Right ventricle myocardium superior (tissue), 1 donor: ENCODE measurements around the gene CACNA1C. TPM values are rescaled to one million over a fixed set of nuclear protein-coding genes. Genes with fewer than 3 reads are reported as not detected.
"Not testable (repeated sequence)": the region's sequence is repeated elsewhere in the genome, so short reads cannot be mapped to it uniquely, and the experiment has no call there.

Experiments used
- ATAC-seq: fragments of 200-7000 bp; cut with Tn5 transposase; one replicate; pipeline ENCODE4 v1.9.1; 2020; ENCODE audit warnings: mild to moderate bottlenecking; ENCODE audit not compliant: poor library complexity
- DNase-seq: peaks from one replicate; pipeline ENCODE4 v3.0.0-alpha.2; 2020
- intact Hi-C: fragments of 100-400 bp; cut with DNase I; formaldehyde crosslinking; loops from one replicate; pipeline ENCODE4 v1.11.2; 2022
- total RNA-seq: library from RNA; stranded (reverse); fragmentation: NEBNext Ultra II Directional; extraction: Animal tissue kit (Norgen Biotek cat#: 25700); gene quantifications from one replicate; pipeline ENCODE4 v1.2.1, GENCODE V29; 2021
- donor health status: DM: no; HTN: yes; CAD: no; lungs with severe emphysema.

Gene CACNA1C
- total RNA-seq, 1 donor from 2014 or later = 151 TPM

DNA sequence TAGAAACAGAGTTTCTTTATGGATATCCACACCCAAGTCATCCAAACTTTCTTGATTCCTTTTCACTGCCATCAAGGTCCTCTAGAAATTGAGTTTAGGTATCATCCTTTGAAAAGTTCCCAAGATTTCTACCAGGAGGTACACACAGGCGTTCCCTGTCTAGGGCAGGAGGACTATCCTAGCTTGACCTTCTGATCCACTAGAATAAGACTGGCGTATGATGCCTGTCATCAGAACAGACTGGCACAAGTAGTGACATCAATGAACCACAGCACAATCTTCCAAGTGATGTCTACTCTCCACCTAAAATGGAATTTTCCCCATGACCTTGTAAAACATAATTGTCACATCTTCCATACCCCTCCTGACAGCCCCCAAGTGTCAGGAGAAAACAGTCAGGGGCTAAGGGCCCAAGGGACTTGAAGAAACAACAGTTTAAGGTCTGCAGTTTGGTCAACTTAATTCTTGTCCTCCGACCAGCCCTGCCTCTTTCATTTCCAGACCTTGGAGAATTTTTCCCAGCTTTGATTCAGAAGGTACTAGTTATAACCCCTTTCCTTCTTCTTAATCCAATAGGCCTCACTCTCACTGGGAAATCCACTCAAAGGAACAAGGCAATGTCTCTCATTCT is 641.3 kb downstream of the CACNA1C start:
- intact Hi-C loops = no loop called here
- ATAC-seq = peak; percentile 38
- DNase-seq = no peak

DNA sequence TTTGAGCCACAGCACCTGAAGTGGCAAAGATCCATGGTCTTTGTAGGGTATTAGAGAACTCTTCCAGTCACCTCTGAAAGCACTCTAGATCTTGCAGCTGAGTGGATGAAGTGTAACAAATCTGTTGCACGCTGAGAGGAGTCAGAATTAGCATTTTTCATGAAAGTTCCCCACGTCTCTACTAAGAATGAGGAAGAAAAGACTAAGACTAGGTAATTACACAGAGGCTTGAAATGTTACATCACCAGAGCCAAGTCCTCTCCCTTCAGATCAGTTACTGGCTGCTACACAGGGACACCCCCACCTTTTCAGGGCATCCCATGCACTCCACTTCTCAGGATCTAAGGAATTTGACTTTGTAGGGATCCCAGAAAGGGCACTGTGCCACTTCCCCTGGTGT is 643.3 kb downstream of the CACNA1C start:
- ATAC-seq = no peak
- no peak for DNase-seq
- intact Hi-C loops = no loop called here

DNA sequence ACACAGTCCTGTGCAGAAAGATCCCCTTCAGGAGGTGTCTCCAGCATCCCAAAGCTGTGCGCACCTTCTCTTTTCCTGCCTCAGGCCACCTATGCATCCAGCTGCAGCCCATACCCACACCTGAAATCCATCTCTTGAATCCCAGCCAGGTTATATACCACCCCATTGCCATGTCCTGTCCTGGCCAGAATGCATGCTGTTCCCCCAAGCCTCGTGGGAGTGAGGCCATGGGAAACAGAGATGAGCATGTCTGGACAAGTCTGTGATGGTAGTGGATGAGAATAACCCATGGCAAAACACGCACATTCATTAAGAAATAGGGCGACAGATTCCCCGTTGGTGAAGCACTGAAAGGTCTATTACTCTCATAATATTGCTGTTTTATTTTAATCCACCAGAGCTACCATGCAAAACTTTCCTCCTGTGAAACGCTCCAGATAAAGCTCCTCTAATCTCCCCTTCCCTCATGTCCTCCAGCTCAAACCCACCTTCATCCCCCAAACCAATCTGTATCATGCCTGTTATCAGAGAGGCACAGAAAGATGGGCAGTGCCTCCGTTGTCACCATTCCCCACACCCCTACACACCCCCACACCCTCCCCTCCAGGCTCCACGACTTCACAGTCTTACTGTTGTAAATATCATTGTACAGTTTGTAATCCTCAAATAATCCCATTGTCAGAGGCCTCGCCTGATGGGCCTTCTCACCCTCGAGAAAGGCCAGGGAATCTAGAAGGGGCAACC is 644.4 kb downstream of the CACNA1C start:
- DNase-seq (no peak), ATAC-seq (peak; percentile 11)
- intact Hi-C loops = no loop called here

DNA sequence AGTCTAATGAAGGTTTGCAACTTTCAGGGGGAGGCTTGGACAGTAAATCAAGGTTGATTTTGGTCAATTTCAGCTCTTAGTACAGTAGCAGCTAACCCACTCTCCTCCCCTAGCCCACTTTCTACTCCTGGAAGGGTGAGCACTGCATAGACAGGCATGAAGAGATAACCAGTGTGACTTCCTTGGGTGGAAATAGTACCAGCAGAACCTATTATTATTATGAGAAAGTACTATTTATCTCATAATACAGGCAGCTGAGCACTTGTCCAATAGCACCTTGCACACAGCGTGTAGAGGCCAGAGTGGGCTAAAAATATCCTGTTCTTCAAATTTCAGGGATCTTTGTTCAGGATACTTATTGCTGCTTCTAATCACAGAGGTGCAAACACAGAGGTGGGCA is 645.8 kb downstream of the CACNA1C start:
- no peak for ATAC-seq
- intact Hi-C loops = no loop called here

DNA sequence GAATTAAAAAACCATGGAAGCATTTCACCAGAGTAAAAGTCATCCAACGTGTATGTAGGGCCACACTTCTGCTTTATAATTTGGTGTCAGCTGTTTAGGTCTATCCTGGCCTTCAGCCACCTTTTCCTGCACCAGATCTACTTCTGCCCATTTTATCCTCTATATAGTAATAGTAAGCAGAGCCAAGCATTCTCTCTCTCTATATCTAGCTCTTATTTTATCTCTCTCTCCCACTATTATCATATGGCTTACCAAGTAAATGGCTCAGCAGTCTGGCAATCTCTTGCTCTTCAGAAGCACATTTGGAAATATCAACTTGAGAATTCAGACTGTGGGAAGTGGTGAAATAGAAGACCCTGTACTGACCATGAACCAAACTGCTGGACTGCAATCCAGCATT is 657.9 kb downstream of the CACNA1C start:
- intact Hi-C loops = no loop called here
- DNase-seq (no peak), ATAC-seq (no peak)

More for the DNA sequence above, 645.8 kb downstream of the CACNA1C start:
- DNase-seq = no peak

DNA sequence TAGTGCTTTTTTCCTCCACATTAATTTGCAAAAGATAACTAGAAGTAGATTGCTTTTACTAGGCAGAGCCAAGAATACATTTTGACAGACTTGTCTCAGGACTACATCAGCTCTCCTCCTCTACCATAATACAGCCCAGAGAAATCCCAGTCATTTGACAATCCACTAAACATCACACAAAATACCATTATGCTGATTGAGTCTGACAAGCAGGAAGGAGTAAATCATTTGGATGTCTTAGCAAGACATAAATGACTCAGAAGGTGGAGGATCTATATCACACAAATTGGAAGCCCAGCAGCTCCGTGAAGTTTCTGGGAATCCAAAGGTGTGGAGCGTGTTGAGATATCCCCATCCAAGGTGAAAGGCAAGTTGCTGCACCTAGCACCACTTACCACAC is 666.6 kb downstream of the CACNA1C start:
- intact Hi-C loops = no loop called here
- ATAC-seq = no peak
- no peak for DNase-seq

DNA sequence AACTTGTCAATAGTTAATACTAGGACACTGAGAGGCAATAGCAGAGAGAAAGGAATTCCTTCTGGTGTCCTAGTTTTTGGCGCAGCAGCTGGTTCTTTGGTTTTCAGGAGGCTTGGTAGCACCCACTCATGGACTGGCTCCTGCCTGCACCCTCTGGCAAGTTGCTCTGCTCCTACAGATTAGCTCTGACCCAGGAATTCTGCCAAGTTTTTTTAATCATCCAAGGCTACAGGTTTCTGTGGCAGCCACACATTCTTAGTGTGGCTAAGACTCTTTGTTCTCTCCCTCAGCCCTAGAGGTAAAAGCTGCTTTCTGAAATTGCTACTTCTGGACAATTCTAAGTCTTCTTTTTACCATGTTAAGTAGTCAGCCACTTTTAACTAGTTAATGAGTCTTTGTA is 670.0 kb downstream of the CACNA1C start:
- no peak for ATAC-seq
- intact Hi-C loops = no loop called here

DNA sequence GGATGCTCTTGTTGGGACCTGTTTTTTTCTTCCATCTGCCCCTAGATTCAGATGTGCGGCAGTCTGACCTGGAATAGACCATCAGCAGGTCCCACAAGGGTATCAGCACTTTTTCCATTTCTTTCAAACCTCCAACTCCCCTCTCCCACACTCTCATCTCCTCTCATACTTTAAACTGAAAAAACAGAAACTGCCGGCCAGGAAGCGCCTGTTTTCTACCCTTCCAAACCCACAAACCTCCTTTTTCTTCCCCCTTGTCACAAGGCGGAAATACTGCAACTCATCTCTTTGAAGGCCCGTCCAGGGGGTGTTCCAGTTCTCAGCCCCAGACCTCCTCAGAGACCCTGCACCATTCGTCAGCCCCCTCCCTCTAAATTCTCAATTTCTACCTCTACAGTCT is 679.5 kb downstream of the CACNA1C start:
- intact Hi-C loops = no loop called here
- DNase-seq (no peak), ATAC-seq (no peak)

More for the DNA sequence above, 670.0 kb downstream of the CACNA1C start:
- DNase-seq = no peak

DNA sequence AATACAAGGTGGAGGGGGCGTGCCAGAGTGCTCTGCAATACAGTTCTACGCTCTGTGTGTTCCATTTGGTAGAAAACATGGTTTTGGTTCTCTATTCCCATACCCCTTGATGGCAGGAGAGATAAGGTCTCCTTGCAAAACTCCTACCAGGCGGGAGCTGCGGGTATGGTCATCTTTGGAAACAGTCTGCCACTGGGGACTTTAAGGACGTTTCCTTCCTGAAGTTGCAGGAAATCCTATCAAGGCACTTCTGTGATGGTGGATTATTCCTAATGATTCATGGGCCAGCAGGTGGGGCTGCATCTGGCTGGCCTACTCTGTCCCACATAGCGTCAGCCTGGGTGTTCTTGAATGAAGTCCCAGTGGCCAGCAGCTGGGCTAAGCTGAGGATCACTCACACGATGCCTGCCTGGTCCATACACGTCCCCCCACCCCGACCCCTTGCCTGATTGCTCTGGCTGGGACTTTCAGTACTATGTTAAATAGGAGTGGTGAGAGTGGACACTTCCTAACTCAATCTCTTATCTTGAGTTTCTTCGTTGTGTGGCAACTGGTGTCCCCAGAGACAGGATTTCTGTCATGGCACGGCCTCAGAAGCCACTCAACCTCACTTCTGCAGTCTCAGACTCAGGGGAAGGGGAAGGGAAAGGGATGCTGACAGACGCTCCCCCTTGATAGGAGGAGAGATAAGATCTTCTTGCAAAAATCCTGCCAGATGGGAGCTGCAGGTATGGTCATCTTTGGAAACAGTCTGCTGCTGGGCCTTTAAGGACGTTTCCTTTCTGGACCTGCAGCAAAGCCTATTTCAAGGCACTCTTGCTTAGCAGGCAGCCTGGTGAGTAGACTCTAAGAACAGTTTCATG is 680.9 kb downstream of the CACNA1C start:
- intact Hi-C loops = no loop called here
- ATAC-seq = no peak
- DNase-seq = no peak

DNA sequence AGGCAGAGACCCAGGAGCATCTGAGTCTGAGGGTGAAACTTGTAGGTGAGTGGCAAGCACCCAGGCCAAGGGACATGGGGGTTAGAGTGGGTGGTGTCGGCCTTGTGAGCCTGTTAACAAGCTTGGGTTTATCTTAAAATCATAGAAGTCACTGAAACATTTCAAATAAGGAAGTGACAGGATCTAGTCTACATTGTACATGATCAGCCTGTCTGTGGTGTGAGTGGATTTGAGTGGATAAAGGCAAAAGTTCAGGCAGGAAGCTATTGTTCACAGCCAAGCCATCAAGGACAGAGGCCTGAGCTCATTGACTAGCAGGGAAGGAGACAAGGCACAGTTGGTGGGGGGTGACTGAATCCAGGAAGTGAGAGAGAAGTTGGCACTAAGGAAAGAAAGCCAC is 682.6 kb downstream of the CACNA1C start:
- intact Hi-C loops = no loop called here
- DNase-seq = no peak
- ATAC-seq = no peak

DNA sequence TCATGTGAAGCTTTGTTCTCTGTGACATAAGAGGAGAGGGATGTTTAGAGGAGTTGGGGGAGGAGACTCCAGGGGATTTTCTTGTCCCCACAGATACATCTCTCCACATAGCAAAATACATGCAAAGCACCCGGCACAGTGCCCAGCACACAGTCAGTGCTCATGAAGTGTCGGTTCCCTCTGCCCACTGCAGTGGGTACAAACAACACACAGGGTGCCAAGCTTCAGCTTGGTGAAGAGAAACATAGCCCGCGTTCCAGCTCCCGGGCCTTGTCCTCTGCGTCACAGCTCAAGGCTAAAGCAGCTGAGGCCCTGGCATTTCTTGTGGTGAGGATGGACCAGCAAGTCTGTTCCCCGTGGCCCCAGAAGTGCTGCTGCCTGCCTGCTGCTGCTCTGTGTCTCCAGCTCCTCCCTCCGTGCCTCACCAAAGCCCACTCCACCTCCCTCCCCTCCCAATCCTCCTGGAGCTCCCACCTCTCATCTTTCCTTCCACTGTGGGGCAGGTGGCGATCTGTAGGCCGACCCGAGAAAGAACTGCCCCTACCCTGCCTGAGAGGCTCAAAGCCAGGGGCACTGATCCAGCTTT is 685.0 kb downstream of the CACNA1C start:
- intact Hi-C loops = no loop called here
- DNase-seq (no peak), ATAC-seq (no peak)

DNA sequence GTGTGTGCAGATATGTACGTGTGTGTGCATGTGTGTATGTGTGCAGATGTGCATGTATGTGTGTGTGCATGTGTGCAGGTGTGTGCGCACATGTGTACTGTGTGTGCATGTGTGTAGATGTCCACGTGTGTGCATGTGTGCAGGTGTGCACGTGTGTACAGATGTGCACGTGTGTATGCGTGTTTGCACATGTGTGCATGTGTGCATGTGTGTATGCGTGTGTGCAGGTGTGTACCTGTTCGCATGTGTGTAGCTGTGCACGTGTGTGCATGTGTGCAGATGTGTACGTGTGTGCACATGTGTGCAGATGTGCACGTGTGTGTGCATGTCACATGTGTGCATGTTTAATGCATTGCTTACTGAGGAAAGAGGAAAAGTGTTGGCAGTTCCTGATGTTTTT is 686.3 kb downstream of the CACNA1C start:
- ATAC-seq (no peak), DNase-seq (no peak)
- intact Hi-C loops = no loop called here

DNA sequence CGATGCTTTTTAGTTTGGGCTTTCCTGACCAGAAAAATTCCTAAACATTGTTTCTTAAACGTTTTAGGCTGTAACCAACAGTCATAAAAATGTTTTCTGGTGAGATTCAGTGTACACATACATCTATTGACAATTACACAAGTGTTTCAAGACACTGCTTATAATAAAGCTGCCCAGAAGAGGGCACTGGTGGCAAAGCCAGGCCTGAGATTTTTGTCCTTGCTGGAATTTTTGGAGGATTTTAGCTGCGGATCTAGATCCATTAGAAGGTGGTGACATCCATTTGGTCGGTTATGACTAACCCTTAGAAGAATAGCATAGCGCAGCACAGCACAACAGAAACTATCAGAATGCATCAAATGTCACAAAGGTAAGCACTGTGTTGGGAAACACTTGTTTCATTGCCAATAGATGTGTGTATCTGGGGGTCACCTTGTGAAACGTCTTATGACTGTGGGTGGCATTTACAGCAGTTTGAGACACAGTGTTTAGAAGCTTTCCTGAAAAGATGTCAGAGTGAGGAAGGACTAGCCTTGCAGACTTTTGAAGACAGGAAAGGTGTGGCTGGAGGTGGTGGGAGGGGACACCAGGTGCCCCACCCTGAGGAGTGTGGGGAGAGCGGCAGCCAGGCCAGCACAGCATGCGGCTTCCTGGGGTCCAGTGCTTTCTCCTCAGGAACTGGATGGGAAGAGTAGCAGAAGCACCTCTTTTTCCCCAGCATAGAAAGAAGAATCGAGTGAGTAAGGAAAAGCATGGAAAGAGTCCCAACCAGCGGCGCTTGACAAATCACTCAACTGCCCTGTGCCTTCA is 687.2 kb downstream of the CACNA1C start:
- ATAC-seq (peak; percentile 29), DNase-seq (no peak)
- intact Hi-C loops = no loop called here

DNA sequence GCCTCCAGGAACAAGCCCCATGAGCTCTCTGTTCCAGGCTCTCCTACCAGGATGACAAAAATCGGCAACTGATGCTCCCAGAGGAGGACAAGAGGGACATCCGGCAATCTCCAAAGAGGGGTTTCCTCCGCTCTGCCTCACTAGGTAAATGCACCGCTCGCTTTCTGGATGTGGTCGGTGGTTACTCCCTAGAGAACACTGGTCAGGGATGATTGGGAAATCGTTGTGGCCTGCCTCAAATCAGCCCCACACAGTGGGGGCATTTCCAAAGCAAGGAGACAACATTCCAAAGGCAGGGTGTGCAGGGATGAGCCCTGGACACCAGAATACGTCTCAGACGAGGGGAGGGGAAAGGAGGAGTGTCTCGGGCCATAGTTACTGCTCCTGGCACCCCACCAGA is 689.2 kb downstream of the CACNA1C start:
- intact Hi-C loops, DNase-seq, ATAC-seq: not testable (repeated sequence)

DNA sequence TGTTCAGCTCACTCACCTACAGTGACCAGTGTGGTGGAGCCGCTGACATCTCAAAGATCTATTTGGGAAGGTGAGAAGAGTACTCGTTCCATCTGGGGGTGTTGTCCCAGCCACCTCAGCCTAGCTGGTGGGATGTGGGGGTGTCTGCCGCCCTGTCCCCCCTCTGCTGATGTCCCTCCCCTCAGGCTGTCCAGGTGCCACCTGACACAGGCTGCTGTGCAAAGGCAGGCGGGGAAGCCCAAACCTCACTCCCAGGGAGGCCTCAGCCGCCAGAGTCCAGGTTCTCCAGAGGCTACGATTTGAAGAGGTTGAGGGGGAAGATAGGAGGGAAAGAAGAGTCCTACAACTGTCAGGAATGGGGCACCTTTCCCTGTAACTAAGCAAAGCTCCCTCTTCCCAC is 690.7 kb downstream of the CACNA1C start:
- intact Hi-C loops = no loop called here
- ATAC-seq (no peak), DNase-seq (no peak)

DNA sequence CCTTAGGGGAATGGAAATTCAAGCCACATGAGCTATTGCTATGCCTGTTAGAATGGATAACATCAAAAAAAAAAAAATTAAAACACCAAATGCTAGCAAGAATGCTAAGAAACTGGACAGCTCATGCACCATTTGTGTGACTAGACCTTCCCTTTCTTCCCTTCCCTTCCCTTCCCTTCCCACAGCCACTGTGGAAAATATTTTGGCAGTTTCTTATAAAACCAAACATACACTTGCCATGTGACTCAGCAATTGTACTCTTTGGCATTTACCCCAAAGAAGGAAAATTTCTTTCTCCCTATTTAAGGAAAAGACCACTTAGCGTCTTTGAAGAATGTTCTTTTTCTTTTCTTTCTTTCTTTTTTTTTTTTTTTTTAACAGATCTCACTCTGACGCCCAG is 692.9 kb downstream of the CACNA1C start:
- no peak for ATAC-seq
- DNase-seq = no peak
- intact Hi-C loops = no loop called here
